D721Med (cell line): ENCODE results near the gene PPTC7.
"Not testable (repeated sequence)": the region's sequence is repeated elsewhere in the genome, so short reads cannot be mapped to it uniquely, and the experiment has no call there.

Source experiments
- DNase-seq: peaks from one replicate; pipeline ENCODE4 v3.0.0; 2011; ENCODE audit warnings: low spot score; ENCODE audit not compliant: insufficient read length
- FAIRE-seq: peaks from 2 replicates; lab custom pipeline; 2011; peaks lifted over from hg19 to GRCh38; lab: Jason Lieb, UNC
- CTCF ChIP-seq: IDR thresholded peaks from 2 replicates; pipeline ENCODE4 v1.5.1; 2012; ENCODE audit warnings: mild to moderate bottlenecking, control low read depth; ENCODE audit not compliant: insufficient read depth; ENCODE audit errors: missing control alignments

Gene PPTC7

GRCh38 chr12:110597885-110598284, 14.8 kb upstream of the PPTC7 start:
- TF ChIP-seq CTCF: no peak
- no peak for DNase-seq
- FAIRE-seq: no peak

- FAIRE-seq, DNase-seq: not testable (repeated sequence)
These were observed 9.8 kb upstream of the PPTC7 start for GRCh38 chr12:110592919-110593318.

GRCh38 chr12:110592078-110592477, 9.0 kb upstream of the PPTC7 start:
- FAIRE-seq (no peak), DNase-seq (no peak)
- TF ChIP-seq CTCF: no peak

GRCh38 chr12:110591451-110592051, 8.4 kb upstream of the PPTC7 start:
- no peak for TF ChIP-seq CTCF
- FAIRE-seq: no peak
- no peak for DNase-seq

- no peak for TF ChIP-seq CTCF
- DNase-seq (no peak), FAIRE-seq (no peak)
These were observed 7.7 kb upstream of the PPTC7 start for GRCh38 chr12:110590806-110591326.

- DNase-seq: no peak
- TF ChIP-seq CTCF: no peak
- no peak for FAIRE-seq
These were observed 6.9 kb upstream of the PPTC7 start for GRCh38 chr12:110590059-110590458.

- not testable (repeated sequence) for DNase-seq, FAIRE-seq
These were observed 4.0 kb upstream of the PPTC7 start for GRCh38 chr12:110587102-110587501.

- FAIRE-seq (no peak), DNase-seq (no peak)
- TF ChIP-seq CTCF: no peak
These were observed 2.2 kb upstream of the PPTC7 start for GRCh38 chr12:110585231-110585799.
